Mesenchymal stem cell (in vitro differentiated cells and primary cell): Measurements from ENCODE around the gene GLRA3.

Experiments used
- DNase-seq: peaks from one replicate; pipeline ENCODE4 v3.0.0-alpha.2; 2013
- H2AFZ ChIP-seq: one replicate; pipeline ENCODE4 v1.6.1; 2013; ENCODE audit warnings: low read depth, mild to moderate bottlenecking, control low read depth, inconsistent platforms, low read length, moderate library complexity
- H2AK5ac ChIP-seq: 2 replicates; pipeline ENCODE4 v1.6.1; 2013; ENCODE audit warnings: low read length, moderate library complexity, mild to moderate bottlenecking, inconsistent platforms; ENCODE audit not compliant: severe bottlenecking
- H2BK120ac ChIP-seq: one replicate; pipeline ENCODE4 v1.6.1; 2013; ENCODE audit warnings: low read depth, mild to moderate bottlenecking, inconsistent platforms, low read length, moderate library complexity
- H2BK12ac ChIP-seq, 2 experiments: one replicate each; pipeline ENCODE4 v1.6.1; 2013; ENCODE audit warnings: inconsistent platforms in 2 of 2, low read length in 2 of 2, mild to moderate bottlenecking in 2 of 2, moderate library complexity in 2 of 2, control low read depth in 1 of 2
- H2BK15ac ChIP-seq: one replicate; pipeline ENCODE4 v1.6.1; 2013; ENCODE audit warnings: mild to moderate bottlenecking, low read depth, inconsistent platforms; ENCODE audit not compliant: poor library complexity, severe bottlenecking
- H2BK5ac ChIP-seq: 2 replicates; pipeline ENCODE4 v1.6.1; 2013; ENCODE audit warnings: low read depth, mild to moderate bottlenecking, low read length, control low read depth, inconsistent platforms; ENCODE audit not compliant: poor library complexity, severe bottlenecking
- H3K14ac ChIP-seq, 2 experiments: one replicate each; pipeline ENCODE4 v1.6.1; 2013; ENCODE audit warnings: inconsistent platforms in 2 of 2, low read length in 2 of 2, control low read depth in 1 of 2, mild to moderate bottlenecking in 1 of 2, moderate library complexity in 1 of 2
- H3K18ac ChIP-seq, 2 experiments: one replicate each; pipeline ENCODE4 v1.6.1; 2013; ENCODE audit warnings: inconsistent platforms in 2 of 2, low read length in 2 of 2, control low read depth in 1 of 2, low read depth in 1 of 2, mild to moderate bottlenecking in 1 of 2
- H3K23ac ChIP-seq, 2 experiments: one replicate each; pipeline ENCODE4 v1.6.1; 2013; ENCODE audit warnings: inconsistent platforms in 2 of 2, low read length in 2 of 2, mild to moderate bottlenecking in 2 of 2, moderate library complexity in 2 of 2, control low read depth in 1 of 2
- H3K27ac ChIP-seq: 2 replicates; pipeline ENCODE4 v1.5.1; 2013; ENCODE audit warnings: mild to moderate bottlenecking, moderate library complexity, low read length, control low read depth, inconsistent platforms; ENCODE audit not compliant: poor library complexity, severe bottlenecking
- H3K27me3 ChIP-seq, 2 experiments: 2 replicates each; pipeline versions ENCODE4 v1.6.1 to v1.7.0; 2013; ENCODE audit warnings: low read length in 2 of 2, mild to moderate bottlenecking in 2 of 2, moderate library complexity in 2 of 2, control low read depth in 1 of 2, inconsistent platforms in 1 of 2; ENCODE audit not compliant: control insufficient read depth in 1 of 2, insufficient read depth in 1 of 2
- H3K36me3 ChIP-seq, 2 experiments: 2 replicates each; pipeline versions ENCODE4 v1.6.1 to v1.7.0; 2013; ENCODE audit warnings: low read length in 2 of 2, control low read depth in 1 of 2, inconsistent platforms in 1 of 2, low read depth in 1 of 2, mild to moderate bottlenecking in 1 of 2; ENCODE audit not compliant: insufficient read depth in 2 of 2, control insufficient read depth in 1 of 2
- H3K4ac ChIP-seq, 2 experiments: one replicate each; pipeline ENCODE4 v1.6.1; 2013; ENCODE audit warnings: inconsistent platforms in 2 of 2, low read length in 2 of 2, mild to moderate bottlenecking in 2 of 2, moderate library complexity in 2 of 2, control low read depth in 1 of 2, low read depth in 1 of 2
- H3K4me1 ChIP-seq: 2 replicates; pipeline ENCODE4 v1.6.1; 2013; ENCODE audit warnings: low read depth, low read length, control low read depth; ENCODE audit not compliant: control insufficient read depth, insufficient read depth
- H3K4me2 ChIP-seq: 2 replicates; pipeline ENCODE4 v1.6.1; 2013; ENCODE audit warnings: low read length, mild to moderate bottlenecking, inconsistent platforms; ENCODE audit not compliant: poor library complexity, severe bottlenecking
- H3K4me3 ChIP-seq, 2 experiments: 2 replicates each; pipeline versions ENCODE4 v1.5.1 to v1.7.0; 2013; ENCODE audit warnings: low read length in 2 of 2, mild to moderate bottlenecking in 2 of 2, control low read depth in 1 of 2, low read depth in 1 of 2; ENCODE audit not compliant: insufficient read depth in 1 of 2
- H3K79me1 ChIP-seq: replicated peaks from 2 replicates; pipeline ENCODE4 v1.6.1; 2013; ENCODE audit warnings: mild to moderate bottlenecking, control low read depth, low read length, inconsistent platforms; ENCODE audit not compliant: poor library complexity, severe bottlenecking
- H3K9ac ChIP-seq: 2 replicates; pipeline ENCODE4 v1.7.0; 2013; ENCODE audit warnings: mild to moderate bottlenecking, low read length, moderate library complexity
- H3K9me3 ChIP-seq: 2 replicates; pipeline ENCODE4 v1.7.0; 2013; ENCODE audit warnings: mild to moderate bottlenecking, low read length; ENCODE audit not compliant: control insufficient read depth
- H4K8ac ChIP-seq: one replicate; pipeline ENCODE4 v1.6.1; 2013; ENCODE audit warnings: inconsistent platforms, mild to moderate bottlenecking, low read length, moderate library complexity
- H4K91ac ChIP-seq: one replicate; pipeline ENCODE4 v1.6.1; 2013; ENCODE audit warnings: mild to moderate bottlenecking, low read length, inconsistent platforms
- WGBS: methylation state at CpG from one replicate; pipeline ENCODE4 v1.1.7; 2013; ENCODE audit warnings: mixed read lengths; 5-methylcytosine and 5-hydroxymethylcytosine counted together

GLRA3 gene

GRCh38 chr4:174734181-174734580, 94.9 kb downstream of the GLRA3 start:
- no peaks in the 10 kb centered on the region for H3K79me1 ChIP-seq
- H2BK5ac ChIP-seq, result no peak overlapping the region
- H4K91ac ChIP-seq, result no peak overlapping the region
- no peak overlapping the region for H3K4me2 ChIP-seq
- no peak for DNase-seq
- no peak overlapping the region for H3K4me3 ChIP-seq
- H3K9me3 ChIP-seq, result no peaks in the 10 kb centered on the region
- H2BK12ac ChIP-seq, result no peak overlapping the region
- no peak overlapping the region for H2BK120ac ChIP-seq
- H3K9ac ChIP-seq, result no peak overlapping the region
- H3K4ac ChIP-seq, result no peak overlapping the region
- H3K4me1 ChIP-seq, result no peaks in the 10 kb centered on the region
- WGBS, result 89% methylated on average over 4 of the region's 4 CpGs
- H3K18ac ChIP-seq, result no peak overlapping the region
- no peak overlapping the region for H2AK5ac ChIP-seq
- no peak overlapping the region for H4K8ac ChIP-seq
- no peak overlapping the region for H3K27ac ChIP-seq
- H2BK15ac ChIP-seq, result no peak overlapping the region
- no peaks in the 10 kb centered on the region for H3K36me3 ChIP-seq
- no peaks in the 10 kb centered on the region for H3K27me3 ChIP-seq
- no peak overlapping the region for H3K23ac ChIP-seq
- H2AFZ ChIP-seq, result no peak overlapping the region
- H3K14ac ChIP-seq, result no peak overlapping the region

GRCh38 chr4:174717828-174718227, 111.2 kb downstream of the GLRA3 start:
- H3K79me1 ChIP-seq, result no peaks in the 10 kb centered on the region
- H3K4me3 ChIP-seq, result no peak overlapping the region
- no peak overlapping the region for H3K14ac ChIP-seq
- H3K4me1 ChIP-seq, result no peaks in the 10 kb centered on the region
- no peak overlapping the region for H2AFZ ChIP-seq
- H4K91ac ChIP-seq, result no peak overlapping the region
- no peak overlapping the region for H2BK15ac ChIP-seq
- H3K23ac ChIP-seq, result no peak overlapping the region
- H3K27me3 ChIP-seq, result no peaks in the 10 kb centered on the region
- DNase-seq, result peak; percentile 25
- no peak overlapping the region for H3K4ac ChIP-seq
- H3K9me3 ChIP-seq, result no peaks in the 10 kb centered on the region
- H2BK12ac ChIP-seq, result no peak overlapping the region
- H2AK5ac ChIP-seq, result no peak overlapping the region
- no peak overlapping the region for H3K27ac ChIP-seq
- no peak overlapping the region for H2BK5ac ChIP-seq
- H4K8ac ChIP-seq, result no peak overlapping the region
- H3K4me2 ChIP-seq, result no peak overlapping the region
- H3K9ac ChIP-seq, result no peak overlapping the region
- no peak overlapping the region for H2BK120ac ChIP-seq
- WGBS, result no CpG with 5 or more reads among the region's 3 CpGs
- H3K36me3 ChIP-seq, result no peaks in the 10 kb centered on the region
- no peak overlapping the region for H3K18ac ChIP-seq

- Histone ChIP-seq H3K18ac (no peak overlapping the region), H3K4ac (no peak overlapping the region), H3K4me3 (no peak overlapping the region), H3K9me3 (no peaks in the 10 kb centered on the region), H3K4me2 (no peak overlapping the region), H2BK5ac (no peak overlapping the region), H3K36me3 (no peaks in the 10 kb centered on the region), H3K79me1 (no peaks in the 10 kb centered on the region), H3K23ac (no peak overlapping the region), H2BK120ac (no peak overlapping the region), H4K91ac (no peak overlapping the region), H3K27me3 (no peaks in the 10 kb centered on the region), H3K14ac (no peak overlapping the region), H3K4me1 (no peaks in the 10 kb centered on the region), H4K8ac (no peak overlapping the region), H3K9ac (no peak overlapping the region), H2AFZ (no peak overlapping the region), H3K27ac (no peak overlapping the region), H2BK12ac (no peak overlapping the region), H2AK5ac (no peak overlapping the region), H2BK15ac (no peak overlapping the region)
- 52% methylated on average over 3 of the region's 3 CpGs for WGBS
- no peak for DNase-seq
Observed at GRCh38 chr4:174716986-174717770, 111.9 kb downstream of the GLRA3 start.

GRCh38 chr4:174714393-174715211, 114.4 kb downstream of the GLRA3 start:
- no peak overlapping the region for H4K91ac ChIP-seq
- no peak overlapping the region for H2BK12ac ChIP-seq
- H3K9me3 ChIP-seq, result no peaks in the 10 kb centered on the region
- no peak overlapping the region for H3K18ac ChIP-seq
- no peak overlapping the region for H3K14ac ChIP-seq
- H3K4me3 ChIP-seq, result no peak overlapping the region
- H2AFZ ChIP-seq, result no peak overlapping the region
- H4K8ac ChIP-seq, result no peak overlapping the region
- H3K27me3 ChIP-seq, result no peaks in the 10 kb centered on the region
- 50% methylated on average over 2 of the region's 8 CpGs for WGBS
- no peaks in the 10 kb centered on the region for H3K79me1 ChIP-seq
- no peak overlapping the region for H3K9ac ChIP-seq
- H3K23ac ChIP-seq, result no peak overlapping the region
- no peak overlapping the region for H2AK5ac ChIP-seq
- H3K36me3 ChIP-seq, result no peaks in the 10 kb centered on the region
- no peak overlapping the region for H3K4ac ChIP-seq
- peak; percentile 57 for DNase-seq
- H2BK5ac ChIP-seq, result no peak overlapping the region
- H3K4me1 ChIP-seq, result no peaks in the 10 kb centered on the region
- H2BK120ac ChIP-seq, result no peak overlapping the region
- H2BK15ac ChIP-seq, result no peak overlapping the region
- no peak overlapping the region for H3K27ac ChIP-seq
- H3K4me2 ChIP-seq, result no peak overlapping the region
